ENCODE results near the gene CRB2. TPM values are rescaled to one million over a fixed set of nuclear protein-coding genes. Genes with fewer than 3 reads are reported as not detected.

The CRB2 gene
- total RNA-seq, 1 donor from 2014 or later: 1.2 TPM

GRCh38 chr9:123425836-123426365, 69.9 kb downstream of the CRB2 start:
- Mint-ChIP-seq H3K4me1 (peaks cover 26% of the 10 kb centered on the region), H3K4me3 (no peak overlapping the region), H3K36me3 (ENCODE audit: low read depth) (peaks cover 45% of the 10 kb centered on the region), H3K27ac (peak overlapping the region; percentile 11), H3K9me3 (no peaks in the 10 kb centered on the region), H3K27me3 (no peaks in the 10 kb centered on the region)
- no peak for TF ChIP-seq CTCF (IDR thresholded peaks at IDR 0.05)
- CTCF ChIA-PET: no interaction called here
- intact Hi-C loops (cut with micrococcal nuclease): no loop called here
- DNase-seq (no peak), ATAC-seq (ENCODE audit: low read depth) (no peak)
- POLR2A ChIA-PET: interaction anchor here (0.6 kb wide), 1 partner anchor 409 kb away, joined by 7 read pairs; no protein-coding TSS in a partner anchor

DNA sequence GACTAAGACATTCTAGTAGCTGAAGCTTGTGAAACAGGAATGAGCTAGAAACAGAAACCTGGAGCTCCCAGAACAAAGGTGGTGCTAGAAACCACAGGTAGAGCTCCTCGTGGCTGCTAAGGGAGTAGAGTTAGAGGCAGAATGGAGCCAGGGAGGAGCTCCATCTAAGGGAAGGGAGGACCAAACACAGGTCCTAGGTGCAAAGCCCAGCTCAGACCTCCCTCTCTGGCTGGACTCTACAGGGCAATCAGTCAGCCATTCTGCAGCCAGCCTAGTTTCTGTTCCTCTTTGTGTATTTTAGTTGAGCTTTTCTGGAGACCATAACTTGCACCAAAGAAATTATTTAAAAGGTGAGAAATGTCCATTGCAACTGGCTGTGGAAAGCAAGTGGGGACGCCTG, 70.4 kb downstream of the CRB2 start:
- POLR2A ChIA-PET: interaction anchor here (0.6 kb wide), 1 partner anchor 409 kb away, joined by 7 read pairs; no protein-coding TSS in a partner anchor
- H3K27me3 Mint-ChIP-seq: no peaks in the 10 kb centered on the region
- CTCF ChIA-PET: interaction anchor here (1.2 kb wide), 1 partner anchor 614 kb away, joined by 5 read pairs; no protein-coding TSS in a partner anchor

More for the DNA sequence above, 70.4 kb downstream of the CRB2 start:
- TF ChIP-seq CTCF (IDR thresholded peaks at IDR 0.05): no peak
- DNase-seq (no peak), ATAC-seq (ENCODE audit: low read depth) (no peak)
- Mint-ChIP-seq H3K4me1 (peaks cover 26% of the 10 kb centered on the region), H3K36me3 (ENCODE audit: low read depth) (peaks cover 50% of the 10 kb centered on the region), H3K9me3 (no peaks in the 10 kb centered on the region), H3K27ac (no peak overlapping the region), H3K4me3 (no peak overlapping the region)
- intact Hi-C loops (cut with micrococcal nuclease): no loop called here

Other genes with a start within 250 kb of the CRB2 start
- gene STRBP, start 87.6 kb upstream of the CRB2 start, total RNA-seq: 124 and 127 TPM in 2 replicates

Measured in activated B cell treated with CpG ODN at 0.5 μM for 24 hours (primary cell).